Stomach (tissue), 9 donors: Measurements from ENCODE around the gene FSD2. TPM values are rescaled to one million over a fixed set of nuclear protein-coding genes. Genes with fewer than 3 reads are reported as not detected.

ENCODE experiments used
- DNase-seq, 2 donors: peaks; one replicate each; pipeline versions ENCODE4 v3.0.0 to v3.0.0-alpha.2; 2013 to 2019
- H3K27ac ChIP-seq, 5 donors: fragments of 200-600 bp in 4 of 5; sonication (generic) in 4 of 5; one replicate each; pipeline ENCODE4 v1.5.1; 2013 to 2019; ENCODE audit warnings: mild to moderate bottlenecking in 1 of 5, moderate library complexity in 1 of 5
- H3K27me3 ChIP-seq, 3 donors: fragments of 200-600 bp; sonication (generic); one replicate each; pipeline ENCODE4 v1.5.1; 2017 to 2019; ENCODE audit warnings: mixed run types in 1 of 3
- H3K36me3 ChIP-seq, 4 donors: fragments of 200-600 bp; sonication (generic); 1 replicate in 3 of 4; 2 replicates in 1 of 4; pipeline ENCODE4 v1.5.1; 2016 to 2019
- H3K4me1 ChIP-seq, 4 donors: fragments of 200-600 bp; sonication (generic); one replicate each; pipeline ENCODE4 v1.5.1; 2016 to 2019
- H3K4me3 ChIP-seq, 4 donors: fragments of 200-600 bp; sonication (generic) in 3 of 4; one replicate each; pipeline ENCODE4 v1.5.1; 2016 to 2019; ENCODE audit warnings: mild to moderate bottlenecking in 1 of 4
- H3K9me3 ChIP-seq, 4 donors: fragments of 200-600 bp; sonication (generic); one replicate each; pipeline ENCODE4 v1.5.1; 2016 to 2019
- EP300 ChIP-seq: sonication (generic); formaldehyde crosslinking; IDR thresholded peaks from one replicate; pipeline ENCODE4 v1.6.1; 2017; ENCODE audit warnings: antibody characterized with exemption
- POLR2A ChIP-seq, 4 donors: fragments of 450-650 bp; IDR thresholded peaks; one replicate each; pipeline ENCODE4 v1.6.1; 2016; ENCODE audit warnings: antibody characterized with exemption in 4 of 4, control low read depth in 2 of 4, mild to moderate bottlenecking in 1 of 4, moderate library complexity in 1 of 4
- POLR2AphosphoS5 ChIP-seq, 3 donors: sonication (generic); formaldehyde crosslinking; IDR thresholded peaks; one replicate each; pipeline ENCODE4 v1.6.1; 2016; ENCODE audit warnings: antibody characterized with exemption in 3 of 3
- WGBS, 5 donors: extraction: QIAGEN DNeasy Blood & Tissue Kit in 3 of 5; methylation state at CpG; one replicate each; pipeline versions ENCODE4 v1.1.5 to v1.1.7; 2013 to 2018; 5-methylcytosine and 5-hydroxymethylcytosine counted together
- intact Hi-C: fragments of 100-400 bp; cut with DNase I; formaldehyde crosslinking; loops from one replicate; pipeline ENCODE4 v1.15.1; 2023; ENCODE audit warnings: low total_unique reads
- polyA plus RNA-seq, 3 donors: library from polyadenylated mRNA; stranded (reverse); fragments of 200-250 nt; gene quantifications; one replicate each; pipeline ENCODE4 v1.2.3, GENCODE V29; 2013
- total RNA-seq, 5 donors: library from RNA; depleted of rRNA; stranded (reverse); fragments of >200 nt; gene quantifications; one replicate each; pipeline versions ENCODE4 v1.1.0 to v1.2.3, GENCODE V29; 2014 to 2016
- TF ChIP-seq, protein P1 (sequence below), 7 experiments: fragments of 450-650 bp in 4 of 7; fragments of 200-600 bp in 3 of 7; sonication (generic) in 3 of 7; IDR thresholded peaks; one replicate each; pipeline ENCODE4 v1.5.1; 2016 to 2019; ENCODE audit warnings: antibody characterized with exemption in 7 of 7, control low read depth in 2 of 7, mild to moderate bottlenecking in 1 of 7
- donor health status: healthy with polysubstance abuse.
- donor health status: Bipolar disorder and iron deficiency.
- donor health status: healthy.

The FSD2 gene
- total and polyA plus RNA-seq, 8 donors = under 0.01 to 0.03 TPM; not detected in 6

DNA sequence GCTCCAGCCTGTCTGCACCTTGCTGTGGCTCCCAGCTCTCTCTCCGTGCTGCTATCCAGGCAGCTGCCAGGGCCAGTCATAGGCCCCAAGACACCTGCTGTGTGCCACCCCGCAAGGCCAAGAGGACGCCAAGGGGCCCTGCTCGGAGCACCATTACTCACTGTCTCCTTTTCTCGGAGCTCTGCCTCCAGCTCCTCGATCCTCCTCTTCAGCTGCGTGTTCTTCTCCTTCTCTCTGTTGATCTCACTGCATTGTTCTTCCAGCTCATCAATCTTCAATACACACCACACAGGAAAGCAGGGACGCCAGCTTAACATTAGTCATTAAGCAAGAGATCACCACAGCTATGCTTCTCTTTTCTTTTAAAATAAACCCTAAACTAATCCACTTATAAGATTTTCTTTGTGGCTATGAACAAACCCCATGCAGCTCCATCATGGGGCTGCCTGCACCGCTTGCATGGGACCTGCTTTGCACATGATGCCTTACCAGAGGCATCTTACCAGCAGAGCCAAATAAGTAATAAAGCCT is 46.2 kb upstream of the FSD2 start:
- H3K36me3 ChIP-seq = peaks cover 12 to 60% (median 53%) of the 10 kb centered on the region in 4 donors
- H3K27me3 ChIP-seq = no peaks in the 10 kb centered on the region
- intact Hi-C loops = no loop called here
- H3K27ac ChIP-seq = no peak overlapping the region
- no peak overlapping the region for H3K4me3 ChIP-seq
- H3K4me1 ChIP-seq = peaks cover 10 to 20% (median 13%) of the 10 kb centered on the region in 4 donors
- no peak for TF ChIP-seq POLR2A (IDR thresholded peaks at IDR 0.05)
- TF ChIP-seq POLR2AphosphoS5 (IDR thresholded peaks at IDR 0.05) = no peak
- TF ChIP-seq EP300 = no peak
- TF ChIP-seq, protein P1, sequence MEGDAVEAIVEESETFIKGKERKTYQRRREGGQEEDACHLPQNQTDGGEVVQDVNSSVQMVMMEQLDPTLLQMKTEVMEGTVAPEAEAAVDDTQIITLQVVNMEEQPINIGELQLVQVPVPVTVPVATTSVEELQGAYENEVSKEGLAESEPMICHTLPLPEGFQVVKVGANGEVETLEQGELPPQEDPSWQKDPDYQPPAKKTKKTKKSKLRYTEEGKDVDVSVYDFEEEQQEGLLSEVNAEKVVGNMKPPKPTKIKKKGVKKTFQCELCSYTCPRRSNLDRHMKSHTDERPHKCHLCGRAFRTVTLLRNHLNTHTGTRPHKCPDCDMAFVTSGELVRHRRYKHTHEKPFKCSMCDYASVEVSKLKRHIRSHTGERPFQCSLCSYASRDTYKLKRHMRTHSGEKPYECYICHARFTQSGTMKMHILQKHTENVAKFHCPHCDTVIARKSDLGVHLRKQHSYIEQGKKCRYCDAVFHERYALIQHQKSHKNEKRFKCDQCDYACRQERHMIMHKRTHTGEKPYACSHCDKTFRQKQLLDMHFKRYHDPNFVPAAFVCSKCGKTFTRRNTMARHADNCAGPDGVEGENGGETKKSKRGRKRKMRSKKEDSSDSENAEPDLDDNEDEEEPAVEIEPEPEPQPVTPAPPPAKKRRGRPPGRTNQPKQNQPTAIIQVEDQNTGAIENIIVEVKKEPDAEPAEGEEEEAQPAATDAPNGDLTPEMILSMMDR (IDR thresholded peaks at IDR 0.05) = no peak
- no peaks in the 10 kb centered on the region for H3K9me3 ChIP-seq
- 74 to 85% (median 80%) methylated on average over 9 of the region's 9 CpGs for WGBS, 5 donors
- DNase-seq = peak in 1 of 2 donors; percentile 16

DNA sequence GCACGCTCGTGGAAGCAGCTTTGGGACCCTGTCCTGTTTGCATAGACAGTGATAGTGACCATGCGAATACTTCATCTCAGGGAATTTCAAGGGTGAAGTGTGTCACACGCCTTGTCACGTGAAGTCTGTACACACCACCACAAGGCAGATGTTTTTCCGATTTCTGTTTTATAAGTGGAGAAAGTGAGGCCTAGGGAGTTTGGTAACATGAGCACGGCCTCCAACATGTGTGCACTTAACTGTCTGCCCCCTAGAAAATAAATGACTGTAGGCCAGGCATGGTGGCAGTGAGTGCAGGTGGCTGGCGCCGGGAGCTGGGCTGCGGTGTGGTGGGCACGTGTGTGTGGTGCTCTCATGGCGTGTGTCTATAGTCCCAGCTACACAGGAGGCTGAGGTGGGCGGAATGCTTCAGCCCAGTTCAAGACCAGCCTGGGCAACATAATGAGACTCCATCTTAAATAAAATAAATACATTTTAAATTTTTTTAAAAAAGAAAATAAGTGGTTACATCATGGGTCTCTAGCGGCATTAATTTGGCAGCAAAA is 45.5 kb upstream of the FSD2 start:
- WGBS, 5 donors = 87 to 95% (median 93%) methylated on average over 14 of the region's 14 CpGs
- no peak overlapping the region for H3K27ac ChIP-seq
- H3K9me3 ChIP-seq = no peaks in the 10 kb centered on the region
- H3K27me3 ChIP-seq = no peaks in the 10 kb centered on the region
- H3K4me3 ChIP-seq = no peak overlapping the region
- DNase-seq = peak in 1 of 2 donors; percentile 8
- peaks cover 10 to 20% (median 13%) of the 10 kb centered on the region in 4 donors for H3K4me1 ChIP-seq
- TF ChIP-seq, protein P1 (IDR thresholded peaks at IDR 0.05) = no peak
- TF ChIP-seq POLR2A (IDR thresholded peaks at IDR 0.05) = no peak
- TF ChIP-seq POLR2AphosphoS5 (IDR thresholded peaks at IDR 0.05) = no peak
- no peak for TF ChIP-seq EP300
- intact Hi-C loops = no loop called here
- H3K36me3 ChIP-seq = peaks cover 12 to 65% (median 58%) of the 10 kb centered on the region in 4 donors

DNA sequence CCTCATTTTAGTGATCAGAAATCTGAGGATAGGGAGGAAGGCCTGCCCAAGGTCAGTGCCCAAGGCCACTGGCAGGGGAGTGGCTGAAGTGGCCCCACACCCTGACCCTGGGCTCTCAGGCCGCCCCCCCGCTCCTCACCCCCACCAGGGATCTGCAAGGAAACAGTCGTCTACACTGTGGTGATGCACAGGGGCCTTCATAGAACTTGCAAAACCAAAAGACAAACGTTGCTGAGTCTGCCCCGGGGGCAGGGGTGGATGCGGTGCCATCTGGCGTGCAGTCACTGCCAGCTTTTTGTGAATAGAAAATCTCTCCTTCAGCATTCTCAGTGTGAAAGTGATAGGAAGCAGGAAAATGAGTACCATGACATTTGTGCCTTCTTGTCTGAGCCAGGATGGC is 44.9 kb upstream of the FSD2 start:
- peak in 1 of 2 donors; percentile 3 for DNase-seq
- peaks cover 10 to 20% (median 13%) of the 10 kb centered on the region in 4 donors for H3K4me1 ChIP-seq
- H3K27me3 ChIP-seq = no peaks in the 10 kb centered on the region
- intact Hi-C loops = no loop called here
- TF ChIP-seq POLR2A (IDR thresholded peaks at IDR 0.05) (no peak), POLR2AphosphoS5 (IDR thresholded peaks at IDR 0.05) (no peak), EP300 (no peak)
- TF ChIP-seq, protein P1 (IDR thresholded peaks at IDR 0.05) = no peak
- H3K36me3 ChIP-seq = peaks cover 12 to 65% (median 63%) of the 10 kb centered on the region in 4 donors
- H3K4me3 ChIP-seq = no peak overlapping the region
- no peak overlapping the region for H3K27ac ChIP-seq
- 53 to 81% (median 73%) methylated on average over 6 to 7 of the region's 7 CpGs for WGBS, 5 donors
- no peaks in the 10 kb centered on the region for H3K9me3 ChIP-seq

DNA sequence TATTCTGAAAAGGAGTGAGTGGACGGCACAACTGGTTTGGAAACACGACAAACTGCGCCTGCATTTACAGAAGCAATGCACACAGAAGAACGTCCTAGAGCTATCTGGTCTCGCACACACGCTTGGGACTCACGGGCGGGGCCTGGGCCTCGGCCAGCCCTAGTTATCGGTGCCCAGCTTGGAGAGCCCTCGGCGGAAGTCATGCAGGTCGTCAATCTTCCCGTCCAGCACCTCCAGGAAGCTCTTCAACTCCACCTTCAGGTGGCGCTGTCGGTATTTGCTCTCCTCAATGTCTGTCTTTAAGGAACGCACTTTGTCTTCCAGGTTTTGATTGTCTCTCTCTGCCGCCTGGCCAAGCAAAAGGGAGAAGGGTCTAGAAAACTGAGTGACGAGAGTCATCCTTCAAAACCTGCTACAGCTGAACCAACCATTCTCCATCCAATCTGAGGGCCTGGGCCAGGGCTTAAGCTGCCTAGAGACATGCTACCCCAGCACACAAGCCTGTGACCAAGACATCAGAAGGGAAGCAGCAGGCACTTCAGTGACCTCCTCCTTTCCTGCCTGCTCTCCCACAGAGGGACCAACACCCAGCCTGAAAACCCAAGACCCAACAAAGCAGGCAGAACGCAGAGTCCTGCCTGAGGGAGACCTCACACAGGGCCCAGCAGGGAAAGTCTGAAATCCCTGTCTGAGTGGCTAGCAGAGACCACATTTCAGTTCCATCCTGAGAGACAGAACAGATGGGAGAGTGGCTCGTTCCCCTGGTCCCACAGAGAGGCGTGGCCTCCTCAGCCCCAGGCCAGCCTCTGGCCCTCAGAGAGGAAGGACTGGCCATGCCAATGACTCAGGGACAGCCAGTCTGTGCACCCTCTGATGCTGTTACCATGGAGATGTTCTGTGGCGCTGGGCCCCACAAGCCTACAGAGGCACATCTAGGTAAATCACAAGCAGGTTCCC is 44.0 kb upstream of the FSD2 start:
- peak overlapping the region; percentile 5 to 66 (median 41) for H3K27ac ChIP-seq

More for the DNA sequence above, 44.0 kb upstream of the FSD2 start:
- peak; percentile 79 to 95 for DNase-seq
- Histone ChIP-seq H3K9me3 (no peaks in the 10 kb centered on the region), H3K4me1 (peaks cover 10 to 20% (median 13%) of the 10 kb centered on the region in 4 donors), H3K36me3 (peaks cover 12 to 65% (median 63%) of the 10 kb centered on the region in 4 donors), H3K27me3 (no peaks in the 10 kb centered on the region), H3K4me3 (no peak overlapping the region)
- TF ChIP-seq, protein P1 (IDR thresholded peaks at IDR 0.05) = peak in 5 of 7 experiments; percentile 43 to 78 (median 70)
- TF ChIP-seq POLR2AphosphoS5 (IDR thresholded peaks at IDR 0.05) = peak in 1 of 3 donors; percentile 79
- TF ChIP-seq POLR2A (IDR thresholded peaks at IDR 0.05) = no peak
- TF ChIP-seq EP300 = no peak
- intact Hi-C loops = loop anchor here (5.0 kb wide), 1 partner anchor 152 kb away; no protein-coding TSS in a partner anchor
- 15 to 23% (median 19%) methylated on average over 14 to 23 of the region's 23 CpGs for WGBS, 5 donors
